ENCODE data around the gene SH3TC2.

Gene SH3TC2

GRCh38 chr5:149014571-149015031 is 48.3 kb downstream of the SH3TC2 start:
- DNase-seq (ENCODE audit: low read depth): no peak

DNA sequence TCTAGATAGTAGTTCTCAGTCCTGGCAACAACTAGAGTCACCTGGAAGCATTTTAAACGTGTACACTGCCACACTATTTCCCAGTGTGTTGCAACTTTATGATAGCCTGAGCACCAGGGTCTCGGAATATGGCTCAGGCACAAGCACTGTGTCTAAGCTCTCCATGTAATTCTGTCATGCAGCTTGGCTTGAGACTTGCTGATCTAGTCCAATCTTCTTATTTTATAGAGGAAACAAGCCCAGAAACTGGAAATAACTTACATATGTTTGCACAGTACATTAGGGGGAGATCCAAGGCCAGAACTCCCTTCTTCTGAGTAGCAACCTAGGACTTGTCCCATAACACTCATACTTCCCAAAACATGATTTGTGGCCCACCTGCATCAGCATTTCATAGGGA is 49.1 kb downstream of the SH3TC2 start:
- H3K4me3 ChIP-seq (ENCODE audit: low read depth, low read length): no peak overlapping the region
- no peak for TF ChIP-seq CTCF (IDR thresholded peaks at IDR 0.05; ENCODE audit: low read depth, low read length)
- TF ChIP-seq MYC (IDR thresholded peaks at IDR 0.05; ENCODE audit: low read depth, low read length): no peak
- TF ChIP-seq POLR2A (IDR thresholded peaks at IDR 0.05; ENCODE audit: extremely low read depth, insufficient read length): no peak
- no peak for TF ChIP-seq MAX (IDR thresholded peaks at IDR 0.05; ENCODE audit: low read depth, low read length)
- no peak for DNase-seq (ENCODE audit: low read depth)

More at GRCh38 chr5:149014571-149015031, 48.3 kb downstream of the SH3TC2 start:
- no peak overlapping the region for H3K4me3 ChIP-seq (ENCODE audit: low read depth, low read length)
- TF ChIP-seq MAX (IDR thresholded peaks at IDR 0.05; ENCODE audit: low read depth, low read length): no peak
- no peak for TF ChIP-seq POLR2A (IDR thresholded peaks at IDR 0.05; ENCODE audit: extremely low read depth, insufficient read length)
- no peak for TF ChIP-seq CTCF (IDR thresholded peaks at IDR 0.05; ENCODE audit: low read depth, low read length)
- TF ChIP-seq MYC (IDR thresholded peaks at IDR 0.05; ENCODE audit: low read depth, low read length): no peak

GRCh38 chr5:149012350-149012749 is 50.5 kb downstream of the SH3TC2 start:
- H3K4me3 ChIP-seq (ENCODE audit: low read depth, low read length): no peak overlapping the region
- TF ChIP-seq CTCF (IDR thresholded peaks at IDR 0.05; ENCODE audit: low read depth, low read length): no peak
- TF ChIP-seq MYC (IDR thresholded peaks at IDR 0.05; ENCODE audit: low read depth, low read length): no peak
- no peak for TF ChIP-seq POLR2A (IDR thresholded peaks at IDR 0.05; ENCODE audit: extremely low read depth, insufficient read length)
- no peak for TF ChIP-seq MAX (IDR thresholded peaks at IDR 0.05; ENCODE audit: low read depth, low read length)
- no peak for DNase-seq (ENCODE audit: low read depth)

- H3K4me3 ChIP-seq (ENCODE audit: low read depth, low read length): no peak overlapping the region
- no peak for DNase-seq (ENCODE audit: low read depth)
- TF ChIP-seq MYC (IDR thresholded peaks at IDR 0.05; ENCODE audit: low read depth, low read length) (no peak), POLR2A (IDR thresholded peaks at IDR 0.05; ENCODE audit: extremely low read depth, insufficient read length) (no peak), MAX (IDR thresholded peaks at IDR 0.05; ENCODE audit: low read depth, low read length) (no peak), CTCF (IDR thresholded peaks at IDR 0.05; ENCODE audit: low read depth, low read length) (no peak)
These were observed 51.1 kb downstream of the SH3TC2 start for GRCh38 chr5:149011728-149012127.

DNA sequence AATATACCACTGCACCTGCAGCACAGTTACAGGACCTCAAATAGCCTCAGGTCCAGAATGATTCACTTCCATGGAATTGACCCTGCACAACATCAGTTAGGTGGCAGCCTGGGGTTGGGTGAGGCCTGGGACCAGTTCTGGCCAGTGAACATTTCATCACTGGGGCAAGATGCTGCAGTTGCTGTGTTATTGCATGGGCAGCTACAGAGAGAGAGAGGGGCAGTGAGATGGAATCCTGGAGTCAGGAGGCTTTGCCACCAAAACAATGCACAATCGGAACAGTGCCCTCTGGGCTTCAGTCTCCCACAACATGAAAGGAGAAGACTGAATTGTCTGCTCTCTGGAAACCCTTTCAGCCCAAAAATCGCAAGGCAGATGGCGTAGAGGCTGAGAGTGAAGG is 51.8 kb downstream of the SH3TC2 start:
- DNase-seq (ENCODE audit: low read depth): no peak
- TF ChIP-seq MYC (IDR thresholded peaks at IDR 0.05; ENCODE audit: low read depth, low read length) (no peak), CTCF (IDR thresholded peaks at IDR 0.05; ENCODE audit: low read depth, low read length) (no peak), MAX (IDR thresholded peaks at IDR 0.05; ENCODE audit: low read depth, low read length) (no peak), POLR2A (IDR thresholded peaks at IDR 0.05; ENCODE audit: extremely low read depth, insufficient read length) (no peak)
- H3K4me3 ChIP-seq (ENCODE audit: low read depth, low read length): no peak overlapping the region
